Motor neuron (in vitro differentiated cells): ENCODE results near the gene FOXK1. TPM values are rescaled to one million over a fixed set of nuclear protein-coding genes. Genes with fewer than 3 reads are reported as not detected.

Source experiments
- ATAC-seq, 8 experiments: fragments of 200-7000 bp; cut with Tn5 transposase; replicated peaks in 6 of 8; 2 replicates each; pipeline ENCODE4 v1.8.0; 2021; ENCODE audit warnings: mild to moderate bottlenecking in 8 of 8, moderate library complexity in 8 of 8
- H3K27ac ChIP-seq, 2 donors: fragments of 250-450 bp; sonication (Bioruptor Pico); 2 replicates each; pipeline ENCODE4 v1.9.0; 2021; ENCODE audit warnings: antibody characterized with exemption in 2 of 2, mild to moderate bottlenecking in 2 of 2, moderate library complexity in 1 of 2
- H3K4me1 ChIP-seq, 2 donors: fragments of 250-450 bp; sonication (Bioruptor Pico); replicated peaks in 1 of 2; 2 replicates each; pipeline ENCODE4 v1.6.1; 2021; ENCODE audit warnings: antibody characterized with exemption in 2 of 2, mild to moderate bottlenecking in 2 of 2, moderate library complexity in 1 of 2
- H3K4me3 ChIP-seq, 5 donors: fragments of 250-450 bp; sonication (Bioruptor Pico); 2 replicates each; pipeline ENCODE4 v1.9.0; 2021; ENCODE audit warnings: antibody characterized with exemption in 5 of 5, mild to moderate bottlenecking in 5 of 5, moderate library complexity in 4 of 5
- WGBS, 10 experiments: fragments of 450-650 bp; shearing (Covaris generic); methylation state at CpG; one replicate each; pipeline ENCODE4 v1.0.0; 2022; 5-methylcytosine and 5-hydroxymethylcytosine counted together
- in situ Hi-C, 9 experiments: fragments of 400-800 bp; cut with MboI; loops; one replicate each; pipeline ENCODE4 v1.15.0; 2021; ENCODE audit warnings: low sequenced_read_pairs in 9 of 9, low pct_unique_long_range_greater_than_20kb in 2 of 9; ENCODE audit not compliant: unreplicated experiment in 9 of 9
- total RNA-seq, 8 experiments: library from RNA; unstranded; fragments of 300-600 nt; gene quantifications; 2 replicates each; pipeline versions ENCODE4 v1.2.3 to v1.2.4, GENCODE V29; 2022

Gene FOXK1
- total RNA-seq, 8 experiments from 2014 or later = 14.8 to 61.7 (median 24.5) TPM

DNA sequence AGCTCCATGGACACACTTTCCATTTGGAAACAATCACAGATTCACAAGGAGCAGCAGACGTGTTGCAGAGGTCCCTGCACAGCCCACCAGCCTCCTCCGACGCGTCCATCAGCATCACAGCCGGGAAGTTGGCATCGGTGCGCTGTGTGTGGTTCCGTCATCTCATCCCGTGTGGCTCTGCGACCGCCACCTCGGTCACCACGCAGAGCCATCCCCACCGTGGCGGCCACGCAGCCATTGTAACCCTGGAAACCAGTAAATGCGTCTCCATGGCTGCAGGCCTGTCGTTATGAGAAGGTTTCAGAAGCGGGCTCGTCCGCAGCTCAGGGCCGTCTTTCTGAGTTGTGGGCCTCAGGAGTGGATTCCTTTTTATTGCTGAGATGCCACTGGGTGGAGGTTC, 36.0 kb downstream of the FOXK1 start:
- Histone ChIP-seq H3K4me3 (no peak overlapping the region), H3K4me1 (peaks cover 10 to 18% of the 10 kb centered on the region in 2 donors), H3K27ac (peak overlapping the region; percentile 39 to 43)
- peak in 5 of 8 experiments; percentile 39 to 89 (median 79) for ATAC-seq
- in situ Hi-C loops = no loop called here
- WGBS, 10 experiments = 40 to 100% (median 85%) methylated on average over 1 to 11 of the region's 22 CpGs; no CpG with 5 or more reads in 2 of the 10 experiments

- 36 to 100% (median 70%) methylated on average over 1 to 3 of the region's 3 CpGs; no CpG with 5 or more reads in 5 of the 10 experiments for WGBS, 10 experiments
- no peak for ATAC-seq
- H3K4me1 ChIP-seq = peaks cover 17 to 21% of the 10 kb centered on the region in 2 donors
- in situ Hi-C loops = no loop called here
- H3K27ac ChIP-seq = no peak overlapping the region
- no peak overlapping the region for H3K4me3 ChIP-seq
These were observed 38.1 kb downstream of the FOXK1 start for GRCh38 chr7:4720225-4720624.

DNA sequence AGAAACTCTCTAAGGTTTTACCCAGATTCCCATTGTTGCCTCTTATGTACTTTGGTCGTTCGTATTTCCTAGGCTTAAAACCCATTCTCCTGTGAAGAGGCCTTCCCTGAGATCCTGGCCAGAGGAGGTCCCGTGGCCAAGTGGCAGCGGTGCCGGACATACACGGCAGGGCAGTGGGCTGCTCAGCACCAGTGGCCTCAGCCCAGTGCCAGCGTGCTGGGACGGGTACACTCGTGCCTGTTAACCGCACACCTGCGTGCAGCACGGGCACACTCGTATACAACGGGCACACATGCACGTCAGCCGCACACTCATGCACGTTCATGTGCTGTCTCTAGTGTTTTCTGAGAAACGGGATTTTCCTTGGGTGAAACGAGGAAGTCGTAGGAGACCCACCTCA, 40.2 kb downstream of the FOXK1 start:
- 21 to 97% (median 92%) methylated on average over 1 to 16 of the region's 20 CpGs; no CpG with 5 or more reads in 2 of the 10 experiments for WGBS, 10 experiments
- Histone ChIP-seq H3K4me3 (no peak overlapping the region), H3K27ac (no peak overlapping the region), H3K4me1 (peaks cover 23 to 28% of the 10 kb centered on the region in 2 donors)
- ATAC-seq = no peak
- in situ Hi-C loops = no loop called here

DNA sequence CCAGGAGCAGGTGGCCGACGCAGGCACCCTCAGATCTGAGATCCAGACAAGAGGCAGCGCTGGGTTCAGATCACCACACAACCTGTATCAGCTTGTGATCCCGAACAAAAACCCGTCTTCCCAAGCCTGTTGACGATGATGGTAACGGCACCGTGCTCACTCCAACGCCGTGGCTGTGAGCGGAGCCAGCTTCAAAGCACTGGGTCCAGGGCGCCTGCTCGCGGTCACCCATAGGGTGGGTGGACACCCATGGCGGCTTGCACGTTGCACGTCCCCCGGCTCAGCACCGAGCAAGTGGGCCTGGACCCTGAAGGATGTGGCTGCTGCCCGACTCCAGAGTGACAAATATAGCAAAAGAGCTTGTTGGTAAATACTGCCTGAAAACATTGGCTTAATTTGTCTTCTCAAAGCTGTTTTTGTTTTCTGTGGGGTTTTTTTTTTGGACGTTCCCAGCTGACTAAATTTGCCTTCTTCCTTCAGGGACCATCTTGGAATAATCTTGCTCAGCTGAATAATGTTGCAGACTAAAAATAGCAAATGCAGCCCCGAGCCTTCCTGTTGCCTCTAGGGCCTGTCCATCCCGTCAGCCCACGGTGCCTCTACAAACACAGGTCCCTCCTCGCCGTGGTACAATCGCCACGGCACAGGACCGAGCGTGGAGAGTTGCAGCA, 41.0 kb downstream of the FOXK1 start:
- Histone ChIP-seq H3K27ac (no peak overlapping the region), H3K4me1 (peaks cover 19 to 24% of the 10 kb centered on the region in 2 donors), H3K4me3 (no peak overlapping the region)
- WGBS, 10 experiments = 40 to 100% (median 92%) methylated on average over 4 to 20 of the region's 30 CpGs; no CpG with 5 or more reads in 3 of the 10 experiments
- in situ Hi-C loops = no loop called here
- no peak for ATAC-seq

DNA sequence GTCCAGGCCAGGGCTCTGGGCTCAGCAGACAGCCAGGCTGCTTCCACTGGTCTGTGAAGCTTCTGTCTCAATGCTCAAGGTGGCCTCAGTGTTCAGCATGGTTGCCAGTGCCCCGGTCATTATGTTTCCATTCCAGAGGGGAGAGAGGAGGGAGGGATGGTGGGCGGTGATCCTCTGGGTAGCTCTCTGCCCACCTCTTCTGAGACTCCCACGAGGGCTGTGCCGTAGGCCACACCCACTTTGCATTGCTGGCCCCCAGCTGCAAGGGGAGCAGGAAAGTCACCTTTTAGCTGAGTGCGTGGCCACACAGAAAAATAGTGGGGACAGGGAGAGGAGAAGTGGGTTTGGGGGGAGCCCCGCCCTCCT, 42.5 kb downstream of the FOXK1 start:
- in situ Hi-C loops = no loop called here
- 33 to 45% methylated on average over 1 to 4 of the region's 6 CpGs; no CpG with 5 or more reads in 8 of the 10 experiments for WGBS, 10 experiments
- peak in 7 of 8 experiments; percentile 1 to 40 (median 21) for ATAC-seq
- H3K4me1 ChIP-seq = peaks cover 13 to 19% of the 10 kb centered on the region in 2 donors
- peak overlapping the region; percentile 77 to 82 for H3K27ac ChIP-seq
- peak overlapping the region in 4 of 5 donors; percentile 11 to 33 (median 20) for H3K4me3 ChIP-seq

GRCh38 chr7:4725014-4725849, 43.1 kb downstream of the FOXK1 start:
- ATAC-seq = peak; percentile 84 to 91 (median 88)
- Histone ChIP-seq H3K4me3 (peak overlapping the region in 4 of 5 donors; percentile 11 to 33 (median 20)), H3K4me1 (peaks cover 13 to 19% of the 10 kb centered on the region in 2 donors), H3K27ac (peak overlapping the region; percentile 77 to 82)
- in situ Hi-C loops = no loop called here
- WGBS, 10 experiments = 0 to 16% (median 2%) methylated on average over 1 to 12 of the region's 48 CpGs; no CpG with 5 or more reads in 4 of the 10 experiments

DNA sequence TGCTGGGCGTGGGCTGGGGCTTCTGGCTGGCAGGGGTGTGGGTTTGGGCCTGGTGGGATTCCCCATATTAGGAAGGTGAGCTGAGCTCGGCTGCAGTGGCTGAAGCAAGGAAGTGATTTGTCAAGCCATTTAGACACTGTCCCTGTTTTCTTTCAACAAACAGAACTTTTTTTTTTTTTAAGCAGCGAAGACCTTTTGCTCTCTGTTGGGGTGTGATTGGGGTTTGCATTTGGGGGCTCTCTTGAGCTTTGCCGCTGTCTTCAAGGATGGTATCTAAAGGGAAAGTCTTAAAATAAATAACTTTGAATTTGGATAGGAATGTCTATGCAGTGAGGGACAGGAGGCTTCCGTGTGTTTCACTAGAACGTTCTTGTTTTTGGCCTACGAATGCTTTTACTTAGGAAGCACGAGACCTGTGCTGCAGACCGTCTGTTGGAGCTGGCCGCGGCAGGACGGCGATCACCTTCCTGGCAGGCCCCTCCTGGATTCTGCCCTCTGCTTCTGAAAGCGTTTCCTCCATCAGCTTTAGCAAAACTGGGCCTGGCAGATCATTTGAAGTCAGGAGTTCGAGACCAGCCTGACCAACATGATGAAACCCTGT, 43.9 kb downstream of the FOXK1 start:
- no peak for ATAC-seq
- Histone ChIP-seq H3K4me3 (peak overlapping the region in 2 of 5 donors; percentile 26 to 33), H3K4me1 (peaks cover 13 to 19% of the 10 kb centered on the region in 2 donors), H3K27ac (peak overlapping the region; percentile 77 to 82)
- WGBS, 10 experiments = 20 to 84% (median 67%) methylated on average over 1 to 11 of the region's 15 CpGs; no CpG with 5 or more reads in 1 of the 10 experiments
- in situ Hi-C loops = no loop called here

GRCh38 chr7:4726566-4726965, 44.5 kb downstream of the FOXK1 start:
- WGBS, 10 experiments = 80 to 100% (median 94%) methylated on average over 1 to 6 of the region's 9 CpGs; no CpG with 5 or more reads in 6 of the 10 experiments
- peaks cover 13 to 19% of the 10 kb centered on the region in 2 donors for H3K4me1 ChIP-seq
- H3K4me3 ChIP-seq = no peak overlapping the region
- ATAC-seq = no peak
- in situ Hi-C loops = no loop called here
- H3K27ac ChIP-seq = no peak overlapping the region

DNA sequence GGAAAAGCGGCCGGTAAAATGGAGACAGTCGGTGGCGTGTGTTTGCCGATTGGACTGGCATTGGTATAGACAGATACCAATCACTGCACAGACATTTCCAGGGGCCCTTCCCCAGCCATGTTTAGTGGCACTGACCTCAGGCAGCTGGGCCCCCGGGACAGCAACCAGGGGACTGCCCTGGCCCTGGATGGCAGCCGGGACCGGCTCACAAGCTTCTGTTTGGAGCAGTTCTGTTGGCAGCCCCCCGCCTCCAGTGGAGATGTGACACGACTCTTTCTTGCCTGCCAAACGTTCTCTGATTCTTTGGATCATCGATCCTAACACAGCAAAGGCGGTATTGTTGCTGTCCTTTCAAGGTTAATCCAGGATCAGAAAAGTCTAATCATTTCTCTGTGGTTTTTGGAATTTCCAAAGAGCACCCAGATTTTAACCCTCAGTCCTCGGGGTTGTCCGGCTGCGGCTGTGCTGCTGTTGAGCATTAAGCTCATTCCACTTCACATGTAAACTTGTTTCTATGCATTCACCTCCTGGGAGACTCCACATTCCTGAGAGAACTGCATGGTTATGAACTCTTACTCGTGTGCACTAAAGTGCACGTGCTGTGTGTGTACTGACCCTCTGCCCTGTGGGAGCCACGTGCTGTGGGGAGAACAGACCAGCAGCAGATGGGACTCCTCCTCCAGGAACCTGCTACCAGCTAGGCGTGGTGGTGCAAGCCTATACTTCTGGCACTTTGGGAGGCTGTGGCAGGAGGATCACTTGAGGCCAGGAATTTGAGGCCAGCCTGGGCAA, 46.0 kb downstream of the FOXK1 start:
- in situ Hi-C loops = no loop called here
- no peak for ATAC-seq
- H3K4me1 ChIP-seq = peaks cover 13 to 19% of the 10 kb centered on the region in 2 donors
- H3K4me3 ChIP-seq = no peak overlapping the region
- WGBS, 10 experiments = 80 to 100% (median 88%) methylated on average over 1 to 14 of the region's 20 CpGs; no CpG with 5 or more reads in 1 of the 10 experiments
- H3K27ac ChIP-seq = no peak overlapping the region

- WGBS, 10 experiments = 81 to 90% methylated on average over 2 to 6 of the region's 19 CpGs; no CpG with 5 or more reads in 8 of the 10 experiments
- in situ Hi-C loops = no loop called here
These were observed 47.2 kb downstream of the FOXK1 start for GRCh38 chr7:4729266-4729665.

DNA sequence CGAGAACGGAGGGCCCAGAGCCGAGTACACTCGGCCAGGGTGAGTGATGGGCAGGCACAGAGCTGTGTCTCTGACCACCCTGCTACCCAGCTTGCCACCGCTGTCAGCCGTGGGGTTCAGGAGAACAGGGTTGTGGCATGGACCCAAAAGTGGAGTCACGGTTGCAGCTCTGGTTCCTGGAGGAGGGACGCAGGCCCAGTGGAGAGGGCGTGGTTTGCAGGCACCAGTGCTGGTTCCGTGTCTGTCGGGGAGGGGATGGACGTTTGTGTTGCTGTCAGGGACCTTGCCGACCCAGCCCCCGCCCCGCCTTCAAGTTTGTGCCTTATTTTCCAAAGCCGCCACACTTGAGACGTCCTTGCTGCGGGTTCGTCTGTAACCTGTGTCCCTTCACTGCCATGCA, 48.2 kb downstream of the FOXK1 start:
- Histone ChIP-seq H3K4me3 (no peak overlapping the region), H3K27ac (no peak overlapping the region), H3K4me1 (peaks cover 5 to 9% of the 10 kb centered on the region in 2 donors)
- in situ Hi-C loops = no loop called here
- 60 to 95% (median 88%) methylated on average over 1 to 16 of the region's 19 CpGs; no CpG with 5 or more reads in 4 of the 10 experiments for WGBS, 10 experiments
- ATAC-seq = no peak

More at GRCh38 chr7:4729266-4729665, 47.2 kb downstream of the FOXK1 start:
- no peak overlapping the region for H3K4me3 ChIP-seq
- ATAC-seq = no peak
- peaks cover 13 to 19% of the 10 kb centered on the region in 2 donors for H3K4me1 ChIP-seq
- no peak overlapping the region for H3K27ac ChIP-seq

- ATAC-seq = no peak
- in situ Hi-C loops = no loop called here
- no peak overlapping the region for H3K27ac ChIP-seq
- no peak overlapping the region for H3K4me3 ChIP-seq
- WGBS, 10 experiments = 73 to 100% (median 89%) methylated on average over 2 to 8 of the region's 10 CpGs; no CpG with 5 or more reads in 3 of the 10 experiments
- H3K4me1 ChIP-seq = peaks cover 0 to 2% of the 10 kb centered on the region in 2 donors
These were observed 48.9 kb downstream of the FOXK1 start for GRCh38 chr7:4730971-4731370.
